Neural cell (in vitro differentiated cells): ENCODE results near the gene APBA1.

ENCODE experiments used
- CTCF ChIP-seq: fragments of 450-650 bp; IDR thresholded peaks from 2 replicates; pipeline ENCODE4 v1.5.1; 2014; ENCODE audit warnings: antibody characterized with exemption, mild to moderate bottlenecking, moderate library complexity; ENCODE audit not compliant: poor library complexity, severe bottlenecking
- EP300 ChIP-seq: fragments of 450-650 bp; conservative IDR thresholded peaks from 2 replicates; pipeline ENCODE4 v1.6.1; 2014; ENCODE audit warnings: antibody characterized with exemption, mild to moderate bottlenecking, moderate library complexity; ENCODE audit not compliant: poor library complexity, severe bottlenecking
- EZH2 ChIP-seq: fragments of 200-600, 300-800 bp; shearing (Covaris generic), sonication (generic); IDR thresholded peaks from 2 replicates; pipeline ENCODE4 v1.6.1; 2014; ENCODE audit warnings: antibody characterized with exemption, low read length, borderline replicate concordance, mild to moderate bottlenecking; ENCODE audit not compliant: insufficient read depth, poor library complexity, severe bottlenecking
- POLR2AphosphoS5 ChIP-seq: IDR thresholded peaks from 2 replicates; pipeline ENCODE4 v1.6.1; 2012
- RAD21 ChIP-seq: fragments of 450-650 bp; conservative IDR thresholded peaks from 2 replicates; pipeline ENCODE4 v1.6.1; 2014; ENCODE audit warnings: antibody characterized with exemption, mild to moderate bottlenecking, moderate library complexity
- SMC3 ChIP-seq: fragments of 450-650 bp; conservative IDR thresholded peaks from 2 replicates; pipeline ENCODE4 v1.6.1; 2014; ENCODE audit warnings: antibody characterized with exemption, mild to moderate bottlenecking, moderate library complexity; ENCODE audit not compliant: poor library complexity

- TF ChIP-seq CTCF (no peak), POLR2AphosphoS5 (no peak), RAD21 (no peak), EP300 (no peak), SMC3 (no peak), EZH2 (no peak)
Measured at GRCh38 chr9:69643098-69643497, 29.1 kb downstream of the APBA1 start.
